Chondrocyte (in vitro differentiated cells): ENCODE data around the gene COL11A1. TPM values are rescaled to one million over a fixed set of nuclear protein-coding genes. Genes with fewer than 3 reads are reported as not detected.
"Not testable (repeated sequence)": the region's sequence is repeated elsewhere in the genome, so short reads cannot be mapped to it uniquely, and the experiment has no call there.

Experiments used
- DNase-seq: peaks from one replicate; pipeline ENCODE4 v3.0.0; 2021; ENCODE audit warnings: mixed read lengths, low spot score
- H3K27ac Mint-ChIP-seq: one replicate; pipeline ENCODE4 v1.8.0; 2021; ENCODE audit warnings: mild to moderate bottlenecking, moderate library complexity, mixed read lengths; ENCODE audit not compliant: unreplicated experiment
- H3K27me3 Mint-ChIP-seq: 2 replicates; pipeline ENCODE4 v1.8.0; 2021; ENCODE audit warnings: low read depth, mixed read lengths
- H3K36me3 Mint-ChIP-seq: 2 replicates; pipeline ENCODE4 v1.8.0; 2021; ENCODE audit warnings: low read depth, mixed read lengths
- H3K4me1 Mint-ChIP-seq: 2 replicates; pipeline ENCODE4 v1.8.0; 2021; ENCODE audit warnings: low read depth, mild to moderate bottlenecking, mixed read lengths
- H3K4me3 Mint-ChIP-seq: one replicate; pipeline ENCODE4 v1.8.0; 2021; ENCODE audit warnings: mild to moderate bottlenecking, moderate library complexity, mixed read lengths; ENCODE audit not compliant: unreplicated experiment
- H3K9me3 Mint-ChIP-seq: 2 replicates; pipeline ENCODE4 v1.8.0; 2021; ENCODE audit warnings: low read depth, mixed read lengths
- total RNA-seq: library from RNA; stranded (reverse); gene quantifications from 3 replicates; pipeline ENCODE4 v1.2.1, GENCODE V29; 2021
- TF ChIP-seq, protein P1 (sequence below): fragments of 200-600 bp; sonication (generic); IDR thresholded peaks from 2 replicates; pipeline ENCODE4 v1.5.0; 2021; ENCODE audit warnings: antibody characterized with exemption, mild to moderate bottlenecking, moderate library complexity

The COL11A1 gene
- total RNA-seq, 1 donor from 2014 or later: 1,042 TPM

DNA sequence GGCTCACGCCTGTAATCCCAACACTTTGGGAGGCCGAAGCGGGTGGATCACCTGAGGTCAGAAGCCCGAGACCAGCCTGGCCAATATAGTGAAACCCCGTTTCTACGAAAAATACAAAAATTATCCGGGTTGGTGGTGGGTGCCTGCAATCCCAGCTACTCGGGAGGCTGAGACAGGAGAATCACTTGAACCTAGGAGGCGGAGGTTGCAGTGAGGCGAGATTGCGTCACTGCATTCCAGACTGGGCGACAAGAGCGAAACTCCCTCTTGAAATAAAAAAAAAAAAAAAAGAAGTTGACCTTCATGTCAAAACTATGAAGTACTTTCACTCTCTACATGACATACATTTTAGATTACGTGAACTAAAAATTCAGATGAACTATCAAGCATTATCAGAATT is 153.7 kb downstream of the COL11A1 start:
- Mint-ChIP-seq H3K27me3 (no peaks in the 10 kb centered on the region), H3K4me3 (no peak overlapping the region), H3K9me3 (no peaks in the 10 kb centered on the region), H3K27ac (no peak overlapping the region), H3K4me1 (peaks cover 22% of the 10 kb centered on the region), H3K36me3 (peaks cover 38% of the 10 kb centered on the region)
- TF ChIP-seq, protein P1, sequence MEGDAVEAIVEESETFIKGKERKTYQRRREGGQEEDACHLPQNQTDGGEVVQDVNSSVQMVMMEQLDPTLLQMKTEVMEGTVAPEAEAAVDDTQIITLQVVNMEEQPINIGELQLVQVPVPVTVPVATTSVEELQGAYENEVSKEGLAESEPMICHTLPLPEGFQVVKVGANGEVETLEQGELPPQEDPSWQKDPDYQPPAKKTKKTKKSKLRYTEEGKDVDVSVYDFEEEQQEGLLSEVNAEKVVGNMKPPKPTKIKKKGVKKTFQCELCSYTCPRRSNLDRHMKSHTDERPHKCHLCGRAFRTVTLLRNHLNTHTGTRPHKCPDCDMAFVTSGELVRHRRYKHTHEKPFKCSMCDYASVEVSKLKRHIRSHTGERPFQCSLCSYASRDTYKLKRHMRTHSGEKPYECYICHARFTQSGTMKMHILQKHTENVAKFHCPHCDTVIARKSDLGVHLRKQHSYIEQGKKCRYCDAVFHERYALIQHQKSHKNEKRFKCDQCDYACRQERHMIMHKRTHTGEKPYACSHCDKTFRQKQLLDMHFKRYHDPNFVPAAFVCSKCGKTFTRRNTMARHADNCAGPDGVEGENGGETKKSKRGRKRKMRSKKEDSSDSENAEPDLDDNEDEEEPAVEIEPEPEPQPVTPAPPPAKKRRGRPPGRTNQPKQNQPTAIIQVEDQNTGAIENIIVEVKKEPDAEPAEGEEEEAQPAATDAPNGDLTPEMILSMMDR: no peak
- no peak for DNase-seq

DNA sequence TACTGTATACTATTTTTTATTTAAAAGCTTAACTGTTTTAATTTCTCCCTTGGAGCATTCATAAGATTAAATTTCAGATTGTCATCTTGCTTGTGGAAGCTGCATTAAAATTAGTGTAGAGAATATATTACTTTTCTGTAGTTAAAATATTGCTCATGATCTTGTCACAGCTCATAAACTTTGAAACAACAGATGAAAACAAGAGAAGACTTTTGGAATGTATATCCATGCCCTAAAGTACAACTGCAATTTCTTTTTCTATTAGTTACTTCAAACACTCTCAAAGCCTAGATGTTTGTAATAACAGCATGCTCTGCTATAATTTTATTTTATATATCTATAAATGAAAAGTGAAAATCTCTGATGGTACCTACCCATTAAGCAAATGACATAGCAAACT is 155.9 kb downstream of the COL11A1 start:
- peaks cover 24% of the 10 kb centered on the region for H3K36me3 Mint-ChIP-seq
- TF ChIP-seq, protein P1: no peak

DNA sequence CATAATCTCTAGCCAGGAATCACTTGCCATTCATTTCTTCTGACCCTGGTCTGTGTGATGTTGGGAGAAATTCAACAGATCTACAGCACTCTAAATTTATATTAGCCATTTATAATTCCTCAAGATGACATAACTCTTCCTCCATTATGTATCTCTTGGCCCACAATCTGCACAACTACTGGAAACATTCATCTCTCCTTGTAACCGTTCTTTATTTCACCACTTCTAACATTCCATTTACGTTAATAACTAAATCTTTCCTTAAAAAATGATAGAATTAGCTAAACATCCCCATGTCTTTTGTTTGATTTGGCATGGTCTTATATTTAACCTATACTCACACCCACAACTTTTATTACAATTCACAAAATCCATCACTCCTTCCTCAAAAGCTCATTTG is 166.0 kb downstream of the COL11A1 start:
- no peaks in the 10 kb centered on the region for H3K9me3 Mint-ChIP-seq
- H3K4me3 Mint-ChIP-seq: no peak overlapping the region
- peaks cover 43% of the 10 kb centered on the region for H3K4me1 Mint-ChIP-seq
- H3K27me3 Mint-ChIP-seq: no peaks in the 10 kb centered on the region
- H3K27ac Mint-ChIP-seq: peak overlapping the region; percentile 67
- H3K36me3 Mint-ChIP-seq: peaks cover 28% of the 10 kb centered on the region
- DNase-seq: no peak
- TF ChIP-seq, protein P1: no peak

More for the DNA sequence above, 155.9 kb downstream of the COL11A1 start:
- no peak overlapping the region for H3K4me3 Mint-ChIP-seq
- H3K4me1 Mint-ChIP-seq: peaks cover 6% of the 10 kb centered on the region
- no peaks in the 10 kb centered on the region for H3K9me3 Mint-ChIP-seq
- no peak overlapping the region for H3K27ac Mint-ChIP-seq
- no peak for DNase-seq
- no peaks in the 10 kb centered on the region for H3K27me3 Mint-ChIP-seq

DNA sequence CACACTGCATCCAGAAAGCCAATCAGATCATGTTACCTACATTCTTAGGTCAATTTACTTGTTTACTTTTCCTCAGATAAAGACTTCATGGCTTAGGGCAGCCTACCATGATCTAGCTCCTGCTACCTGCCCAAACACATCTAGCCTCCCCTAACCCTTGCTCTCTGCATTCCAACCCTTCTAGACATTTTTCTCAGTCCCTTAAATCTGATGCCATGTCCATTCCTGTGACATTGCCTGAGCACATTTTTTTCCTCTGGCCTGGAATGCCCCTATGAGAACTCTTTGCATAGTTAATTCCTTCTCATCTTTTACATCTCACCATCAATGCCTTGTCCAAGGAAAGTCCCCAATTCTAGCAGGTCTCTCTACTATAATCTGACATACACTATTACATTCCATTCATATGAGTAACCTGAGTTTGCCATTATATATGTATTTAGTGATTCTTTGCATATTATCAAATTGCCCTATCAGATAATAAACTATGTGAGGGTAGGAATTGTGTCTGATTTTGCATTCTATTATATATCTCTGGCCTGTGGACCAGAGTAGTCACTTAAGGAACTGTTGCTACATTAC is 166.9 kb downstream of the COL11A1 start:
- peak overlapping the region; percentile 74 for H3K27ac Mint-ChIP-seq
- no peak for DNase-seq
- no peaks in the 10 kb centered on the region for H3K9me3 Mint-ChIP-seq
- peaks cover 27% of the 10 kb centered on the region for H3K36me3 Mint-ChIP-seq
- H3K4me1 Mint-ChIP-seq: peaks cover 43% of the 10 kb centered on the region
- no peaks in the 10 kb centered on the region for H3K27me3 Mint-ChIP-seq
- no peak overlapping the region for H3K4me3 Mint-ChIP-seq
- TF ChIP-seq, protein P1: no peak

DNA sequence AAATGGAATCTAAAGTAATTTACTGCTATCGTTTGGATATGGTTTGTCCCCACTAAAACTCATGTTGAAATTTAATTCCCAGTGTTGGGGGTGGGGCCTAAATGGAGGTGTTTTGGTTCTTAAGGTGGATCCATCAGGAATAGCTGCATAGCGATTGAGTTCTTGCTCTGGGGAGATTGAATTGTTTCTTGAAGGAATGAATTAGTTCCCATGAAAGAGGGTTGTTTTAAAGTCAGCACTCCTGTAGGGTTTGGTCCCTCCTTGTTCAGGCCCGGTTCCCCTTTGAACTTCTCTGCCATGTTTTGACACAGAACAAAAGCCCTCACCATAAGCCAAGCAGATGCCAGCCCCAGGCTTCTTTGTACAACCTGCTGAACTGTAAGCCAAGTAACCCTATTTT is 170.9 kb downstream of the COL11A1 start:
- Mint-ChIP-seq H3K36me3 (peaks cover 31% of the 10 kb centered on the region), H3K4me1 (peaks cover 18% of the 10 kb centered on the region), H3K9me3 (no peaks in the 10 kb centered on the region), H3K27me3 (no peaks in the 10 kb centered on the region), H3K4me3 (no peak overlapping the region), H3K27ac (no peak overlapping the region)
- TF ChIP-seq, protein P1: no peak
- no peak for DNase-seq

DNA sequence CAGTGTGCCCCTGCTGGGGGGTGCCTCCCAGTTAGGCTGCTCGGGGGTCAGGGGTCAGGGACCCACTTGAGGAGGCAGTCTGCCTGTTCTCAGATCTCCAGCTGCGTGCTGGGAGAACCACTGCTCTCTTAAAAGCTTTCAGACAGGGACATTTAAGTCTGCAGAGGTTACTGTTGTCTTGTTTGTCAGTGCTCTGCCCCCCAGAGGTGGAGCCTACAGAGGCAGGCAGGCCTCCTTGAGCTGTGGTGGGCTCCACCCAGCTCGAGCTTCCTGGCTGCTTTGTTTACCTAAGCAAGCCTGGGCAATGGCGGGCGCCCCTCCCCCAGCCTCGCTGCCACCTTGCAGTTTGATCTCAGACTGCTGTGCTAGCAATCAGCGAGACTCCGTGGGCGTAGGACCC is 175.0 kb downstream of the COL11A1 start:
- H3K36me3 Mint-ChIP-seq: peaks cover 32% of the 10 kb centered on the region
- DNase-seq, H3K9me3 Mint-ChIP-seq, H3K27ac Mint-ChIP-seq, H3K27me3 Mint-ChIP-seq, H3K4me1 Mint-ChIP-seq, H3K4me3 Mint-ChIP-seq: not testable (repeated sequence)
